Panc1 (cell line): ENCODE results near the gene PPP1R36. TPM values are rescaled to one million over a fixed set of nuclear protein-coding genes. Genes with fewer than 3 reads are reported as not detected.

Source experiments
- ATAC-seq: fragments of 200-7000 bp; cut with Tn5 transposase; 2 replicates; pipeline ENCODE4 v1.9.1; 2020; ENCODE audit warnings: mild to moderate bottlenecking, moderate library complexity
- BruUV-seq: library from RNA; stranded (reverse); fragments of 400-500 nt; replicated peaks from 2 replicates; lab custom pipeline; 2021; lab: Mats Ljungman, UMichigan
- CTCF ChIA-PET: fragments of 300-600 bp; sonication (Branson Sonifier 250); formaldehyde crosslinking; loops from one replicate; lab custom pipeline; 2022; ENCODE audit warnings: antibody characterized with exemption; lab: Charles Lee
- POLR2A ChIA-PET: fragments of 300-600 bp; sonication (Branson Sonifier 250); formaldehyde crosslinking; loops from one replicate; lab custom pipeline; 2022; ENCODE audit warnings: antibody characterized with exemption; lab: Charles Lee
- DNase-seq: peaks from one replicate; pipeline ENCODE4 v3.0.0-alpha.2; 2010; ENCODE audit warnings: low read depth, low spot score
- H3K27ac ChIP-seq: 2 replicates; pipeline ENCODE4 v1.5.1; 2011; ENCODE audit warnings: mild to moderate bottlenecking, low read length, inconsistent platforms
- H3K27me3 ChIP-seq: fragments of 200-500 bp; sonication (Bioruptor generic); 2 replicates; pipeline ENCODE4 v1.6.0; 2014; ENCODE audit warnings: low read length, inconsistent platforms; ENCODE audit not compliant: control insufficient read depth, insufficient read depth
- H3K36me3 ChIP-seq: fragments of 200-500 bp; sonication (Bioruptor generic); 2 replicates; pipeline ENCODE4 v1.5.1; 2014; ENCODE audit warnings: inconsistent platforms, mild to moderate bottlenecking, low read length, moderate library complexity; ENCODE audit not compliant: control insufficient read depth, insufficient read depth
- H3K4me1 ChIP-seq: 2 replicates; pipeline ENCODE4 v1.5.1; 2011; ENCODE audit warnings: inconsistent platforms, mild to moderate bottlenecking, low read length, moderate library complexity; ENCODE audit not compliant: control insufficient read depth, insufficient read depth
- H3K4me3 ChIP-seq, 2 experiments: 2 replicates each; pipeline ENCODE4 v1.5.1; 2011 to 2012; ENCODE audit warnings: low read depth in 2 of 2, low read length in 2 of 2, mild to moderate bottlenecking in 2 of 2, inconsistent platforms in 1 of 2, moderate library complexity in 1 of 2
- H3K9me3 ChIP-seq: fragments of 200-500 bp; sonication (Bioruptor generic); 2 replicates; pipeline ENCODE4 v1.5.1; 2014; ENCODE audit warnings: low read depth, mild to moderate bottlenecking, inconsistent platforms, low read length, moderate library complexity; ENCODE audit not compliant: control insufficient read depth, insufficient read depth
- POLR2AphosphoS5 ChIP-seq: IDR thresholded peaks from 2 replicates; pipeline ENCODE4 v1.6.1; 2012; ENCODE audit warnings: mild to moderate bottlenecking, low read depth, low read length, moderate library complexity
- SIN3A ChIP-seq: IDR thresholded peaks from 2 replicates; pipeline ENCODE4 v1.6.1; 2012; ENCODE audit warnings: low read depth, mild to moderate bottlenecking, low read length, moderate library complexity, borderline replicate concordance; ENCODE audit not compliant: insufficient read depth
- TCF7L2 ChIP-seq: IDR thresholded peaks from 2 replicates; pipeline ENCODE4 v1.6.1; 2011; ENCODE audit warnings: mild to moderate bottlenecking, low read depth, low read length, inconsistent platforms
- in situ Hi-C: cut with HindIII; loops from 2 replicates; pipeline ENCODE4 v1.10.0; 2016; ENCODE audit warnings: low sequenced_read_pairs, low pct_unique_long_range_greater_than_20kb
- intact Hi-C: fragments of 100-400 bp; cut with micrococcal nuclease; formaldehyde crosslinking; loops from one replicate; pipeline ENCODE4 v1.10.0; 2022; ENCODE audit not compliant: unreplicated experiment
- total RNA-seq: library from RNA; stranded (reverse); gene quantifications from one replicate; pipeline ENCODE4 v1.2.1, GENCODE V29; 2021; ENCODE audit not compliant: unreplicated experiment
- TF ChIP-seq, protein P1 (sequence below): fragments of 450-650 bp; IDR thresholded peaks from 2 replicates; pipeline ENCODE4 v1.5.1; 2017; ENCODE audit warnings: mild to moderate bottlenecking
- TF ChIP-seq, protein P2 (sequence below), 2 experiments: IDR thresholded peaks; 2 replicates each; pipeline ENCODE4 v1.6.1; 2011 to 2012; ENCODE audit warnings: low read depth in 2 of 2, control low read depth in 1 of 2, low read length in 1 of 2, mild to moderate bottlenecking in 1 of 2, moderate library complexity in 1 of 2; ENCODE audit not compliant: insufficient read depth in 1 of 2

PPP1R36 gene
- total RNA-seq, 1 experiment from 2014 or later = 0.69 TPM

DNA sequence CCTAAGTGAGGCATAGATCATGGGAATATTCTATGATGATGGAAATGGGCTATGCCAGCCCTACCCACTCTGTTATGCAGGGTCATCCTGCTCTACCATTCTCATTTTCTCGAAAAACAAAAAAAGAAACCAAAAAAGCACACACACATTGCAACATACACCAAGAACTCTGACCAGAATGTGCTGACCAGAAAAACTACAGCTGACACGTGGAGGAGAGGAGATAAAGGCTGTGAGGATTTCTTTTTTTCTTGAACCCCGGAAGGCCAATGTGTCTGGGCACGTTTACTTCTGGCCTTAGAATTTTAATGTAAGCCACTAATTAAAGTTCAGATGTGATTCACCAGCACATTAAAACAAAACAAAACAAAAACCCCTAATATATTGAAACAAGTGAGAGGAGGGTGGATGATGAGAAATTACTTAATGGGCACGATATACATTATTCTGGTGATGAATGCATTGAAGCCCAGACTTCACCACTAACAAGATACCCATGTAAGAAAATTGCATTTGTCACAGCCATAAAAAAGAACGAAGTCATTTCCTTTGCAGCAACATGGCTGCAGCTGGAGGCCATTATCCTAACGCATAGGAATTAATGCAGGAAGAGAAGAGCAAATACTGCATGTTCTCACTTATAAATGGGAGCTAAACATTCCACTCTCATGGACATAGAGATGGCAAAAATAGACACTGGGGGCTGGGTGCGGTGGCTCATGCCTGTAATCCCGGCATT is 88.1 kb downstream of the PPP1R36 start:
- no peak for DNase-seq
- no peak overlapping the region for H3K4me3 ChIP-seq
- no peaks in the 10 kb centered on the region for H3K27me3 ChIP-seq
- TF ChIP-seq POLR2AphosphoS5 = no peak
- TF ChIP-seq, protein P1, sequence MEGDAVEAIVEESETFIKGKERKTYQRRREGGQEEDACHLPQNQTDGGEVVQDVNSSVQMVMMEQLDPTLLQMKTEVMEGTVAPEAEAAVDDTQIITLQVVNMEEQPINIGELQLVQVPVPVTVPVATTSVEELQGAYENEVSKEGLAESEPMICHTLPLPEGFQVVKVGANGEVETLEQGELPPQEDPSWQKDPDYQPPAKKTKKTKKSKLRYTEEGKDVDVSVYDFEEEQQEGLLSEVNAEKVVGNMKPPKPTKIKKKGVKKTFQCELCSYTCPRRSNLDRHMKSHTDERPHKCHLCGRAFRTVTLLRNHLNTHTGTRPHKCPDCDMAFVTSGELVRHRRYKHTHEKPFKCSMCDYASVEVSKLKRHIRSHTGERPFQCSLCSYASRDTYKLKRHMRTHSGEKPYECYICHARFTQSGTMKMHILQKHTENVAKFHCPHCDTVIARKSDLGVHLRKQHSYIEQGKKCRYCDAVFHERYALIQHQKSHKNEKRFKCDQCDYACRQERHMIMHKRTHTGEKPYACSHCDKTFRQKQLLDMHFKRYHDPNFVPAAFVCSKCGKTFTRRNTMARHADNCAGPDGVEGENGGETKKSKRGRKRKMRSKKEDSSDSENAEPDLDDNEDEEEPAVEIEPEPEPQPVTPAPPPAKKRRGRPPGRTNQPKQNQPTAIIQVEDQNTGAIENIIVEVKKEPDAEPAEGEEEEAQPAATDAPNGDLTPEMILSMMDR = no peak
- no peak for TF ChIP-seq SIN3A
- no peak for TF ChIP-seq TCF7L2
- TF ChIP-seq, protein P2, sequence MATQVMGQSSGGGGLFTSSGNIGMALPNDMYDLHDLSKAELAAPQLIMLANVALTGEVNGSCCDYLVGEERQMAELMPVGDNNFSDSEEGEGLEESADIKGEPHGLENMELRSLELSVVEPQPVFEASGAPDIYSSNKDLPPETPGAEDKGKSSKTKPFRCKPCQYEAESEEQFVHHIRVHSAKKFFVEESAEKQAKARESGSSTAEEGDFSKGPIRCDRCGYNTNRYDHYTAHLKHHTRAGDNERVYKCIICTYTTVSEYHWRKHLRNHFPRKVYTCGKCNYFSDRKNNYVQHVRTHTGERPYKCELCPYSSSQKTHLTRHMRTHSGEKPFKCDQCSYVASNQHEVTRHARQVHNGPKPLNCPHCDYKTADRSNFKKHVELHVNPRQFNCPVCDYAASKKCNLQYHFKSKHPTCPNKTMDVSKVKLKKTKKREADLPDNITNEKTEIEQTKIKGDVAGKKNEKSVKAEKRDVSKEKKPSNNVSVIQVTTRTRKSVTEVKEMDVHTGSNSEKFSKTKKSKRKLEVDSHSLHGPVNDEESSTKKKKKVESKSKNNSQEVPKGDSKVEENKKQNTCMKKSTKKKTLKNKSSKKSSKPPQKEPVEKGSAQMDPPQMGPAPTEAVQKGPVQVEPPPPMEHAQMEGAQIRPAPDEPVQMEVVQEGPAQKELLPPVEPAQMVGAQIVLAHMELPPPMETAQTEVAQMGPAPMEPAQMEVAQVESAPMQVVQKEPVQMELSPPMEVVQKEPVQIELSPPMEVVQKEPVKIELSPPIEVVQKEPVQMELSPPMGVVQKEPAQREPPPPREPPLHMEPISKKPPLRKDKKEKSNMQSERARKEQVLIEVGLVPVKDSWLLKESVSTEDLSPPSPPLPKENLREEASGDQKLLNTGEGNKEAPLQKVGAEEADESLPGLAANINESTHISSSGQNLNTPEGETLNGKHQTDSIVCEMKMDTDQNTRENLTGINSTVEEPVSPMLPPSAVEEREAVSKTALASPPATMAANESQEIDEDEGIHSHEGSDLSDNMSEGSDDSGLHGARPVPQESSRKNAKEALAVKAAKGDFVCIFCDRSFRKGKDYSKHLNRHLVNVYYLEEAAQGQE (IDR thresholded peaks at IDR 0.05; ENCODE audit: insufficient read depth in 1 of 2, low read depth in 2 of 2, low read length in 1 of 2) = no peak
- no peaks in the 10 kb centered on the region for H3K36me3 ChIP-seq
- no peak for ATAC-seq
- intact Hi-C loops = loop anchor here (10.0 kb wide), 1 partner anchor 93 kb away; the partner anchor contains the start of genes HSPA2 and PPP1R36
- H3K4me1 ChIP-seq = no peaks in the 10 kb centered on the region; the same call in 1 of the 2 replicates
- ChIA-PET CTCF (no interaction called here), POLR2A (no interaction called here)
- no TSS peak for BruUV-seq
- no peaks in the 10 kb centered on the region for H3K9me3 ChIP-seq
- no peak overlapping the region for H3K27ac ChIP-seq
- in situ Hi-C loops = no loop called here

DNA sequence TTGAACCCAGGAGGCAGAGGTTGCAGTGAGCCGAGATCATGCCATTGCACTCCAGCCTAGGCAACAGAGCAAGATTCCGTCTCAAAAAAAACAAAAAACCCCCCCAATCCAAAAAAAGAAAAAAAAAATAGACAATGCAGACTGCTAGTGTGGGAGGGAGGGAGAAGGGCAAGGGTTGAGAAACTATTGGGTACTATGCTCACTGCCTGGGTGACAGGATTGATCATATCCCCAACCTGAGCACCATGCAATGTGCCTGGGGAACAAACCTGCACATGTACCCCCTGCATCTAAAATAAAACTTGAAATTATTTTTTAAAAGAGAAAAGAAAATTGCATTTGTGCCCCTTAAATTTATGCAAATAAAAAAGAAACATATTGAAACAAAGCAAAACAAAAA is 88.9 kb downstream of the PPP1R36 start:
- ATAC-seq (no peak), DNase-seq (no peak)
- in situ Hi-C loops (no loop called here), intact Hi-C loops (loop anchor here (10.0 kb wide), 1 partner anchor 94 kb away; the partner anchor contains the start of genes HSPA2 and PPP1R36)
- H3K36me3 ChIP-seq = no peaks in the 10 kb centered on the region
- no TSS peak for BruUV-seq
- TF ChIP-seq, protein P2 (IDR thresholded peaks at IDR 0.05; ENCODE audit: insufficient read depth in 1 of 2, low read depth in 2 of 2, low read length in 1 of 2) = no peak
- TF ChIP-seq, protein P1 = no peak
- TF ChIP-seq POLR2AphosphoS5 (no peak), SIN3A (no peak), TCF7L2 (no peak)
- no peak overlapping the region for H3K27ac ChIP-seq
- H3K4me3 ChIP-seq = no peak overlapping the region
- ChIA-PET CTCF (no interaction called here), POLR2A (no interaction called here)
- no peaks in the 10 kb centered on the region for H3K27me3 ChIP-seq
- H3K4me1 ChIP-seq = no peaks in the 10 kb centered on the region; the same call in 1 of the 2 replicates
- H3K9me3 ChIP-seq = no peaks in the 10 kb centered on the region
